CD4-positive, alpha-beta T cell treated with Interleukin-17A for 1 hour (primary cell): ENCODE measurements around the gene MYO9A.
"Not testable (repeated sequence)": the region's sequence is repeated elsewhere in the genome, so short reads cannot be mapped to it uniquely, and the experiment has no call there.

Experiments
- DNase-seq: peaks from one replicate; pipeline ENCODE4 v3.0.0-alpha.2; 2020

The MYO9A gene

GRCh38 chr15:72034859-72035650 lies 82.9 kb downstream of the MYO9A start:
- no peak for DNase-seq

GRCh38 chr15:72034351-72034750 lies 83.6 kb downstream of the MYO9A start:
- no peak for DNase-seq

- no peak for DNase-seq
Observed at GRCh38 chr15:72033711-72034110, 84.2 kb downstream of the MYO9A start.

GRCh38 chr15:72033285-72033684 lies 84.7 kb downstream of the MYO9A start:
- DNase-seq: no peak

- DNase-seq: no peak
Observed at GRCh38 chr15:72021604-72022003, 96.3 kb downstream of the MYO9A start.

GRCh38 chr15:72020799-72021198 lies 97.2 kb downstream of the MYO9A start:
- DNase-seq: no peak

- DNase-seq: not testable (repeated sequence)
Observed at GRCh38 chr15:72014555-72014954, 103.4 kb downstream of the MYO9A start.

GRCh38 chr15:72013703-72014102 lies 104.2 kb downstream of the MYO9A start:
- no peak for DNase-seq

- DNase-seq: no peak
Observed at GRCh38 chr15:72011302-72011942, 106.5 kb downstream of the MYO9A start.

GRCh38 chr15:72009222-72009621 lies 108.7 kb downstream of the MYO9A start:
- DNase-seq: no peak

GRCh38 chr15:72006382-72006781 lies 111.6 kb downstream of the MYO9A start:
- DNase-seq: no peak

- no peak for DNase-seq
Observed at GRCh38 chr15:72005483-72005882, 112.5 kb downstream of the MYO9A start.

- DNase-seq: no peak
Observed at GRCh38 chr15:71999807-72000206, 118.1 kb downstream of the MYO9A start.

GRCh38 chr15:71998717-71999116 lies 119.2 kb downstream of the MYO9A start:
- DNase-seq: not testable (repeated sequence)

- DNase-seq: no peak
Observed at GRCh38 chr15:71997691-71998090, 120.3 kb downstream of the MYO9A start.

GRCh38 chr15:71975816-71976150 lies 142.2 kb downstream of the MYO9A start:
- no peak for DNase-seq

- DNase-seq: no peak
Observed at GRCh38 chr15:71974211-71974610, 143.7 kb downstream of the MYO9A start.

GRCh38 chr15:71973366-71973765 lies 144.6 kb downstream of the MYO9A start:
- no peak for DNase-seq

GRCh38 chr15:71971905-71972304 lies 146.0 kb downstream of the MYO9A start:
- no peak for DNase-seq

- DNase-seq: no peak
Observed at GRCh38 chr15:71970435-71970834, 147.5 kb downstream of the MYO9A start.

- DNase-seq: no peak
Observed at GRCh38 chr15:71962537-71962936, 155.4 kb downstream of the MYO9A start.

- DNase-seq: no peak
Observed at GRCh38 chr15:71957026-71957425, 160.9 kb downstream of the MYO9A start.

GRCh38 chr15:71951134-71951533 lies 166.8 kb downstream of the MYO9A start:
- no peak for DNase-seq

- no peak for DNase-seq
Observed at GRCh38 chr15:71945012-71945411, 172.9 kb downstream of the MYO9A start.

- DNase-seq: no peak
Observed at GRCh38 chr15:71943806-71944205, 174.1 kb downstream of the MYO9A start.
